ENCODE measurements around the gene AXIN1. TPM values are rescaled to one million over a fixed set of nuclear protein-coding genes. Genes with fewer than 3 reads are reported as not detected.
"Not testable (repeated sequence)": the region's sequence is repeated elsewhere in the genome, so short reads cannot be mapped to it uniquely, and the experiment has no call there.

The AXIN1 gene
- total and polyA plus RNA-seq, 2 of the 8 experiments (the other 6 are each of a cell fraction or from before 2014, with no cell fraction given), result 12.5 to 41.9 TPM

- DNase-seq (ENCODE audit: low read depth in 1 of 2, low spot score in 2 of 2), result not testable (repeated sequence)
Measured at GRCh38 chr16:387761-388666, 35.5 kb upstream of the AXIN1 start.

More at GRCh38 chr16:387761-388666, 35.5 kb upstream of the AXIN1 start:
- 0 out of 2 replicates have a peak overlapping the region, but pooled peaks have one; percentile 40 for H2BK15ac ChIP-seq (ENCODE audit: low read length)
- H3K9ac ChIP-seq (replicated peaks in 1 of 4; ENCODE audit: extremely low read depth in 1 of 4, low read depth in 3 of 4, low read length in 3 of 4); H3K79me2 ChIP-seq (ENCODE audit: control insufficient read depth in 1 of 2, insufficient read depth in 2 of 2, low read length in 2 of 2); H3K4ac ChIP-seq (replicated peaks; ENCODE audit: insufficient read length, low read depth, low read length); FAIRE-seq; H3K4me3 ChIP-seq (ENCODE audit: extremely low read depth in 1 of 4, insufficient read depth in 2 of 4, low read depth in 3 of 4, low read length in 4 of 4); H3K4me2 ChIP-seq (ENCODE audit: insufficient read depth in 1 of 2, low read depth in 2 of 2, low read length in 2 of 2); H3K36me3 ChIP-seq (ENCODE audit: control insufficient read depth in 2 of 4, insufficient read depth in 4 of 4, low read length in 3 of 4); H3K9me3 ChIP-seq (ENCODE audit: insufficient read depth in 2 of 2, low read depth in 1 of 2, low read length in 1 of 2); H2AK5ac ChIP-seq (ENCODE audit: low read depth, low read length); H3K79me1 ChIP-seq (ENCODE audit: low read depth, low read length); H3K56ac ChIP-seq (replicated peaks; ENCODE audit: insufficient read length, low read depth, low read length); H2AFZ ChIP-seq (ENCODE audit: low read length); H2BK12ac ChIP-seq (ENCODE audit: low read depth, low read length); H3K23me2 ChIP-seq (ENCODE audit: low read depth, low read length); H3K23ac ChIP-seq (ENCODE audit: insufficient read length); H4K5ac ChIP-seq (ENCODE audit: insufficient read length, low read depth, low read length); H2BK5ac ChIP-seq (ENCODE audit: low read depth, low read length); H3K18ac ChIP-seq (ENCODE audit: extremely low read depth, low read length); H4K20me1 ChIP-seq (replicated peaks in 1 of 2; ENCODE audit: control insufficient read depth in 1 of 2, insufficient read depth in 2 of 2, low read length in 2 of 2); H4K91ac ChIP-seq (replicated peaks; ENCODE audit: insufficient read length, low read length); H2BK20ac ChIP-seq (ENCODE audit: low read length); H3K27me3 ChIP-seq (replicated peaks in 1 of 4; ENCODE audit: control insufficient read depth in 3 of 4, extremely low read depth in 1 of 4, insufficient read depth in 3 of 4, low read length in 3 of 4); H3K27ac ChIP-seq (ENCODE audit: low read depth, low read length); H2BK120ac ChIP-seq (replicated peaks; ENCODE audit: low read depth, low read length); H3K14ac ChIP-seq (ENCODE audit: insufficient read length); H4K8ac ChIP-seq (ENCODE audit: extremely low read depth, insufficient read depth, low read length): not testable (repeated sequence)
- H3K4me1 ChIP-seq (replicated peaks in 1 of 4; ENCODE audit: control insufficient read depth in 3 of 4, insufficient read depth in 4 of 4, low read length in 3 of 4), result peaks cover 3 to 11% (median 9%) of the 10 kb centered on the region in 4 experiments
- ChIA-PET CTCF (ENCODE audit: partially characterized antibody) (interaction anchor here (0.6 to 1.6 kb wide), 7 partner anchors 20 to 294 kb away, joined by 3 to 6 read pairs (median 3); no protein-coding TSS in a partner anchor), POLR2A (ENCODE audit: partially characterized antibody) (interaction anchor here (0.7 to 7.3 kb wide), 4 partner anchors 10 to 1577 kb away, joined by 3 to 67 read pairs (median 4); partner anchors contain the start of genes NME4 and RPS2)
- WGBS, 2 experiments (ENCODE audit: extremely low coverage in 1 of 2, insufficient coverage in 1 of 2, insufficient read length in 1 of 2, insufficient replicate concordance in 2 of 2, low coverage in 1 of 2, low lambda C conversion rate in 2 of 2, missing lambda C conversion rate in 1 of 2), result 90% methylated on average over 20 of the region's 20 CpGs; no CpG with 5 or more reads in 1 of the 2 experiments
